Endothelial cell of umbilical vein (primary cell): ENCODE data around the gene PRKACG.

Experiments used
- CTCF ChIP-seq, 2 donors: IDR thresholded peaks; 1 replicate in 1 of 2; 2 replicates in 1 of 2; pipeline ENCODE4 v1.5.1; 2011; ENCODE audit warnings: low read length in 2 of 2, mild to moderate bottlenecking in 2 of 2, moderate library complexity in 2 of 2, control low read depth in 1 of 2, inconsistent platforms in 1 of 2, low read depth in 1 of 2; ENCODE audit not compliant: insufficient read depth in 1 of 2; ENCODE audit errors: extremely low read depth in 1 of 2
- MYC ChIP-seq: IDR thresholded peaks from one replicate; pipeline ENCODE4 v1.6.1; 2011; ENCODE audit warnings: mild to moderate bottlenecking, low read depth, low read length

DNA sequence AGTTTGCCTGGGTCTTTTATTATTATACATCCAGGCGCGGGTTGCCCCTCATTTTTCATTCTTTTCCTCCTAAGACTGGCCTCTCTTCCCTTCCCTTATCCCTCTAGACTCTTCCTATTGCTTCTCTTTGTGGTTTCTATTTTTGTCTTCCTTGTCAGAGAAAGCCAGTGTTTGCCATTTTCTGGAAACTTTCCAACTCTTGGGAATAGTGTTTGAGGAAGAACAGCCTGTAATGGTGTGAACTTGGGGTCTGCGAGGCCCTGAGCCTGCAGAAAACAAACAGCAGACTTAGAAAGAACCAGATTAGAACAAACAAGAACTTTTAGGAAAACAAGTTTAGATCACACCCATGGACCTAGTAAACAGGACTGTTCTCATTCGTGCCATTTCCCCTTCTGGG, 15.5 kb downstream of the PRKACG start:
- no peak for TF ChIP-seq CTCF (IDR thresholded peaks at IDR 0.05; ENCODE audit: extremely low read depth in 1 of 2, insufficient read depth in 1 of 2, low read depth in 1 of 2, low read length in 2 of 2)
- TF ChIP-seq MYC, result no peak
